ENCODE measurements around the gene ANXA2.

The ANXA2 gene

DNA sequence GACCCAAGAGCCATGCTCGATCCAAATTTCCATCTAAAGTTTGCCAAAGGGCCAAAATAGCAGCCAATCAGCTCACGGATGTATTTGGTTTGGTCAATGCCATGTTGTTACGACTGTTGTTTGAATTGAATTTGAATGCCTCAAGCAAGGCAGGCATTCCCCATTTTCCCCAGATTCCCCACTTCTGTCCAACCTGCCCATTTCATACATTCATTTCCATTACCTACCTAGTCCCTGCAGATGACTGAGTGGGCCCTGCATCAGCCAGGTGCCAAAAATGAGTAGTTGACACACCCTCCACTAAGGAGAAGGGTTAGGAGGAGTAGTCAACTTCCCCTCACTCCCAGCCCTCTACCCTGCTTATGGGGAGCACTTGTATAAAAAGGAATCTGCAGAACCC, 51.7 kb downstream of the ANXA2 start:
- H3K4me3 ChIP-seq (ENCODE audit: low read length, poor library complexity, severe bottlenecking): no peak overlapping the region
- H3K9ac ChIP-seq (ENCODE audit: low read depth, low read length, poor library complexity, severe bottlenecking): no peak overlapping the region
- peaks cover 4% of the 10 kb centered on the region; the same call in 1 of the 2 replicates for H3F3A ChIP-seq (ENCODE audit: low read depth)
- H3K36me3 ChIP-seq (ENCODE audit: insufficient read depth, low read length): peaks cover 16% of the 10 kb centered on the region; the same call in 1 of the 2 replicates
- no peaks in the 10 kb centered on the region for H3K9me2 ChIP-seq (replicated peaks; ENCODE audit: low read depth, low read length)
- H3K4me2 ChIP-seq (ENCODE audit: low read depth, low read length, poor library complexity, severe bottlenecking): no peak overlapping the region
- no peaks in the 10 kb centered on the region for H3K4me1 ChIP-seq (ENCODE audit: insufficient read depth, low read length, poor library complexity, severe bottlenecking)
- TF ChIP-seq, protein P1, sequence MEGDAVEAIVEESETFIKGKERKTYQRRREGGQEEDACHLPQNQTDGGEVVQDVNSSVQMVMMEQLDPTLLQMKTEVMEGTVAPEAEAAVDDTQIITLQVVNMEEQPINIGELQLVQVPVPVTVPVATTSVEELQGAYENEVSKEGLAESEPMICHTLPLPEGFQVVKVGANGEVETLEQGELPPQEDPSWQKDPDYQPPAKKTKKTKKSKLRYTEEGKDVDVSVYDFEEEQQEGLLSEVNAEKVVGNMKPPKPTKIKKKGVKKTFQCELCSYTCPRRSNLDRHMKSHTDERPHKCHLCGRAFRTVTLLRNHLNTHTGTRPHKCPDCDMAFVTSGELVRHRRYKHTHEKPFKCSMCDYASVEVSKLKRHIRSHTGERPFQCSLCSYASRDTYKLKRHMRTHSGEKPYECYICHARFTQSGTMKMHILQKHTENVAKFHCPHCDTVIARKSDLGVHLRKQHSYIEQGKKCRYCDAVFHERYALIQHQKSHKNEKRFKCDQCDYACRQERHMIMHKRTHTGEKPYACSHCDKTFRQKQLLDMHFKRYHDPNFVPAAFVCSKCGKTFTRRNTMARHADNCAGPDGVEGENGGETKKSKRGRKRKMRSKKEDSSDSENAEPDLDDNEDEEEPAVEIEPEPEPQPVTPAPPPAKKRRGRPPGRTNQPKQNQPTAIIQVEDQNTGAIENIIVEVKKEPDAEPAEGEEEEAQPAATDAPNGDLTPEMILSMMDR (conservative IDR thresholded peaks at IDR 0.05; ENCODE audit: low read length): no peak
- TF ChIP-seq EZH2phosphoT487 (IDR thresholded peaks at IDR 0.05; ENCODE audit: borderline replicate concordance): no peak
- H3K79me2 ChIP-seq (ENCODE audit: insufficient read depth, low read length): no peaks in the 10 kb centered on the region
- H3K27me3 ChIP-seq (ENCODE audit: insufficient read depth, low read length, poor library complexity, severe bottlenecking): no peaks in the 10 kb centered on the region
- no peaks in the 10 kb centered on the region for H4K20me1 ChIP-seq (ENCODE audit: insufficient read depth, low read length, poor library complexity, severe bottlenecking)
- no peak overlapping the region for H2AFZ ChIP-seq (ENCODE audit: low read length)
- H3K9me3 ChIP-seq (ENCODE audit: insufficient read depth, low read depth, low read length): no peaks in the 10 kb centered on the region

DNA sequence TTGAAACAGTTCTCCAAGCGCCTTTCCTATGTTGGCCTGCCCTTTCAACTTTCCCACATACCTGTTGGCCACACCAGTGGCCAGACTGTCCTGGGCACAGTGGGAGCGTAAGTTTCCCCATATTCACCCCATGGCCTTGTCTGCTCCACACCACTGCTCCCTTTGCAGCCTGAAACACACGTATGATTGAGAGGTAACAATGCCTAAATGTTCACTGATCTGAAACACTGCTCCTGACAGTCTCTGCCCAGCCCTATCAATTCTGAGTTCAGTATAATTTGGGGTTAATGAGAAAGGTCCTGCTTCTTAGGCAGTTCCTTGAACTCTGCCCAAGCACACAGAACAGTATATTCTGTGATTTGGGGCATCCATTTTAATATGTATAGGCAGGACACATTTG, 52.2 kb downstream of the ANXA2 start:
- Histone ChIP-seq H3K27me3 (ENCODE audit: insufficient read depth, low read length, poor library complexity, severe bottlenecking) (no peaks in the 10 kb centered on the region), H2AFZ (ENCODE audit: low read length) (no peak overlapping the region), H4K20me1 (ENCODE audit: insufficient read depth, low read length, poor library complexity, severe bottlenecking) (no peaks in the 10 kb centered on the region), H3F3A (ENCODE audit: low read depth) (peaks cover 4% of the 10 kb centered on the region; the same call in 1 of the 2 replicates), H3K9me2 (replicated peaks; ENCODE audit: low read depth, low read length) (no peaks in the 10 kb centered on the region), H3K4me1 (ENCODE audit: insufficient read depth, low read length, poor library complexity, severe bottlenecking) (no peaks in the 10 kb centered on the region), H3K4me3 (ENCODE audit: low read length, poor library complexity, severe bottlenecking) (no peak overlapping the region), H3K9ac (ENCODE audit: low read depth, low read length, poor library complexity, severe bottlenecking) (no peak overlapping the region), H3K36me3 (ENCODE audit: insufficient read depth, low read length) (peaks cover 12% of the 10 kb centered on the region; the same call in 1 of the 2 replicates), H3K79me2 (ENCODE audit: insufficient read depth, low read length) (no peaks in the 10 kb centered on the region), H3K4me2 (ENCODE audit: low read depth, low read length, poor library complexity, severe bottlenecking) (no peak overlapping the region), H3K9me3 (ENCODE audit: insufficient read depth, low read depth, low read length) (no peaks in the 10 kb centered on the region)
- TF ChIP-seq, protein P1 (conservative IDR thresholded peaks at IDR 0.05; ENCODE audit: low read length): no peak
- no peak for TF ChIP-seq EZH2phosphoT487 (IDR thresholded peaks at IDR 0.05; ENCODE audit: borderline replicate concordance)

DNA sequence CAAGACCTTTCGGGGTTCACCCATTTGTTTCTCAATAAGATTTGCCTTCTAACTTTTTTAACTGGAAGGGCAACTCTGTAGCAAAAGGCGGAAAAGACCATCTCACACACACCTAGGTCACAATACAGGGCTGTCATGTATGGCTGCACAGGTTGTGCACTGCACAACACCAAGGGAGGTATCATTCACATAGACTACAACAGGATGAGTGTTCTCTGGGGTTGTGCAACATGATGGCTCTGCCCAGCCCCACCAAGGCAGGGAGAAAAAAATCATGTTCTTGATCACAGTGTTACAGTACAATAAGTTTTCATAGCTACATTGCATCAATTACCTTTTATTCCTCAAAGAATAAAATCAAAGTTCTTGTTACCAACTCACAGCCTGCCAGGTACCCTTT, 52.8 kb downstream of the ANXA2 start:
- Histone ChIP-seq H3K79me2 (ENCODE audit: insufficient read depth, low read length) (no peaks in the 10 kb centered on the region), H3F3A (ENCODE audit: low read depth) (no peaks in the 10 kb centered on the region), H3K27me3 (ENCODE audit: insufficient read depth, low read length, poor library complexity, severe bottlenecking) (no peaks in the 10 kb centered on the region), H4K20me1 (ENCODE audit: insufficient read depth, low read length, poor library complexity, severe bottlenecking) (no peaks in the 10 kb centered on the region), H3K4me2 (ENCODE audit: low read depth, low read length, poor library complexity, severe bottlenecking) (no peak overlapping the region), H3K4me3 (ENCODE audit: low read length, poor library complexity, severe bottlenecking) (no peak overlapping the region), H3K4me1 (ENCODE audit: insufficient read depth, low read length, poor library complexity, severe bottlenecking) (no peaks in the 10 kb centered on the region), H2AFZ (ENCODE audit: low read length) (no peak overlapping the region), H3K9ac (ENCODE audit: low read depth, low read length, poor library complexity, severe bottlenecking) (no peak overlapping the region), H3K36me3 (ENCODE audit: insufficient read depth, low read length) (peaks cover 12% of the 10 kb centered on the region; the same call in 1 of the 2 replicates), H3K9me3 (ENCODE audit: insufficient read depth, low read depth, low read length) (no peaks in the 10 kb centered on the region), H3K9me2 (replicated peaks; ENCODE audit: low read depth, low read length) (no peaks in the 10 kb centered on the region)
- TF ChIP-seq, protein P1 (conservative IDR thresholded peaks at IDR 0.05; ENCODE audit: low read length): no peak
- TF ChIP-seq EZH2phosphoT487 (IDR thresholded peaks at IDR 0.05; ENCODE audit: borderline replicate concordance): no peak

All from Loucy (cell line).